Measurements from ENCODE around the gene UQCC3.
"Not testable (repeated sequence)": the region's sequence is repeated elsewhere in the genome, so short reads cannot be mapped to it uniquely, and the experiment has no call there.

Gene UQCC3

DNA sequence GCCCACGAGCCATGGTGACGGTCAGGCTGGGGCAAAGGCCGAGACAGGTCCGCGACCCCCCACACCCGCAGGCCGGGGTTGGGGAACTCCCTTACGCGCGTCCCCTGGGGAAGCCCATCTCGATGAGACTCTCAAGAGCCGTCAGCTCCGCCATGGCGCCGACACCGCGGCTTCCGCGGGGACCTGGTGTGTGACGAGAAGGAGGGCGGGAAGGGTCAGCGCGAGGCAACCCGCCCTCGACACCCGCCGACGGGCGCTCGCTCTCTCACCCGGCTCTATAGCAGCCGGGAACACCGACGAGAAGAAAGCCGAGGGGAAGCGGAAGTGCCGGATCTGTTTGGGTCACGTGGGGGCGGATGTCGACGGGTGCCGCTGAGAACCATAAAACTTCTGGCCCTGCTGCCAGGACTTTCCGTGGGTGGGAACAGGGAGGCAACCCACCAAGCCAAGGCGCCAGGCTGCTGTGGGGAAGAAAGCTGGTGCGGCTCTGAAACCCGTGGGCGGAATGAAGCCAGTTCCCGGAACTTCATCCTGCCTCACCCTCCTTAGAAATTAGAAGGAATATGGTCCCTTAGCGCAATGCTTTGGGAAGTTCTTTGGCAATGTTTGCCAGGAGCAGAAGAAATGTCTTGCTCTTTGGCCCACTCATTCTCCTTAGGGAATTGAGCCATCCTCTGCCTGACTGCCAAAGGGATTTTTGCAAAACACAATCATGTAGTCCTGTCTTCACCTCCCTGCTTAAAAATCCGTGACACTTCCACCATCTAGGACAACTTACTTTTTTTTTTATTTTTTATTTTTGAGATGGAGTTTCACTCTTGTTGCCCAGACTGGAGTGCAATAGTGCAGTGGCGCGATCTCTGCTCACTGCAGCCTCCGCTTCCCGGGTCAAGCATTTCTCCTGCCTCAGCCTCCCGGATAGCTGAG, 7.6 kb downstream of the UQCC3 start, which contains the start of gene UBXN1:
Gene UBXN1 (minus strand): TSS at position 304 of the 927 bp plus-strand sequence. CDS start 150 bp downstream, at position 154.
- peaks cover 8% of the 10 kb centered on the region for H3K4me1 ChIP-seq (ENCODE audit: control insufficient read depth, insufficient read depth, low read length)
- H3K9ac ChIP-seq (ENCODE audit: low read length in 2 of 2), result peak within 1 kb of the TSS; percentile 96
- no peaks in the 10 kb centered on the region for H3K9me3 ChIP-seq (ENCODE audit: control insufficient read depth in 2 of 2, low read length in 2 of 2)
- peak within 1 kb of the TSS; percentile 82 for H3K27ac ChIP-seq (ENCODE audit: low read length)
- no peaks in the 10 kb centered on the region for H3K27me3 ChIP-seq (ENCODE audit: control insufficient read depth in 1 of 2, insufficient read depth in 2 of 2, low read length in 2 of 2)
- peaks cover 3 to 17% of the 10 kb centered on the region in 2 donors for H3K36me3 ChIP-seq (ENCODE audit: control insufficient read depth in 2 of 2, insufficient read depth in 2 of 2, low read length in 2 of 2)
- peak within 1 kb of the TSS; percentile 72 to 95 for H3K4me3 ChIP-seq (ENCODE audit: low read length in 2 of 2)

DNA sequence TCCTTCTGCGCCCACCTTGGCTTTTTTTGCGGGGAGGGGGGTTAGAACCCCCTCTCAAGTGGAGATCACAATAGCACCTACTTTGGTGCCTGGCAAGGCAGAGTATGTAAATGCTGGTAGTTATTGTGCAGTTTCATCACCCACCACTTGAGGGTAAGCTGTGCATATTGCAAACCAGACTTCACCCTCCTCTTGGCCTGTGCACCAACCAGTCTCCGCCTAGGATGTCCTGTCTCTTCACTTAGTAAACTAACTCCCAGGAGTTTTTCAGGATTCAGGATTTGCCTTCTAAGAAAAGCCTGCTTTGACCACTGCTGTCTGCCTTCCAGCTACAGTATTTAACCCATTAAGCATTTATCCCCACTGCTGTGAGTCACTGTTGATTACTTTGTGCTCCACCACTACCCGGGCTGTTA, 9.4 kb downstream of the UQCC3 start:
- no peak overlapping the region for H3K4me3 ChIP-seq (ENCODE audit: low read length in 2 of 2)
- H3K27me3 ChIP-seq (ENCODE audit: control insufficient read depth in 1 of 2, insufficient read depth in 2 of 2, low read length in 2 of 2), result no peaks in the 10 kb centered on the region
- peaks cover 8% of the 10 kb centered on the region for H3K4me1 ChIP-seq (ENCODE audit: control insufficient read depth, insufficient read depth, low read length)
- peak overlapping the region; percentile 6 for H3K27ac ChIP-seq (ENCODE audit: low read length)
- no peak overlapping the region for H3K9ac ChIP-seq (ENCODE audit: low read length in 2 of 2)
- peaks cover 3 to 17% of the 10 kb centered on the region in 2 donors for H3K36me3 ChIP-seq (ENCODE audit: control insufficient read depth in 2 of 2, insufficient read depth in 2 of 2, low read length in 2 of 2)
- no peaks in the 10 kb centered on the region for H3K9me3 ChIP-seq (ENCODE audit: control insufficient read depth in 2 of 2, low read length in 2 of 2)

DNA sequence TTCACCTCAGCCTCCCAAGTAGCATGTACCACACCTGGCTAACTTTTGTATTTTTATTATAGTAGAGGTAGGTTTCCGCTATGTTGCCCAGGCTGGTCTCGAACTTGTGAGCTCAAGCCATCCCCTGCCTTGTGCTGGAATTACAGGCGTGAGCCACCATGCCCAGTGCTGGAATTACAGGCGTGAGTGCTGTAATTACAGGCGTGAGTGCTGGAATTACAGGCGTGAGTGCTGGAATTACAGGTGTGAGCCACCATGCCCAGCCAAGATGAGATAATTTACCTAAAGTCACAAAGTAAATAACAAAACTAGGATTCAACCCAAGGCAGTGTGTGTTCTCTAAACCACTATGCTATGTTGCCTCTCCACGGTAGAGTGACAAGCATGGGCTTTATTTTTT, 11.0 kb downstream of the UQCC3 start:
- peaks cover 0 to 1% of the 10 kb centered on the region in 2 donors for H3K27me3 ChIP-seq (ENCODE audit: control insufficient read depth in 1 of 2, insufficient read depth in 2 of 2, low read length in 2 of 2)
- no peak overlapping the region for H3K4me3 ChIP-seq (ENCODE audit: low read length in 2 of 2)
- no peaks in the 10 kb centered on the region for H3K9me3 ChIP-seq (ENCODE audit: control insufficient read depth in 2 of 2, low read length in 2 of 2)
- H3K4me1 ChIP-seq (ENCODE audit: control insufficient read depth, insufficient read depth, low read length), result peaks cover 8% of the 10 kb centered on the region
- peaks cover 0 to 5% of the 10 kb centered on the region in 2 donors for H3K36me3 ChIP-seq (ENCODE audit: control insufficient read depth in 2 of 2, insufficient read depth in 2 of 2, low read length in 2 of 2)
- H3K9ac ChIP-seq (ENCODE audit: low read length in 2 of 2), result no peak overlapping the region
- H3K27ac ChIP-seq (ENCODE audit: low read length), result no peak overlapping the region

DNA sequence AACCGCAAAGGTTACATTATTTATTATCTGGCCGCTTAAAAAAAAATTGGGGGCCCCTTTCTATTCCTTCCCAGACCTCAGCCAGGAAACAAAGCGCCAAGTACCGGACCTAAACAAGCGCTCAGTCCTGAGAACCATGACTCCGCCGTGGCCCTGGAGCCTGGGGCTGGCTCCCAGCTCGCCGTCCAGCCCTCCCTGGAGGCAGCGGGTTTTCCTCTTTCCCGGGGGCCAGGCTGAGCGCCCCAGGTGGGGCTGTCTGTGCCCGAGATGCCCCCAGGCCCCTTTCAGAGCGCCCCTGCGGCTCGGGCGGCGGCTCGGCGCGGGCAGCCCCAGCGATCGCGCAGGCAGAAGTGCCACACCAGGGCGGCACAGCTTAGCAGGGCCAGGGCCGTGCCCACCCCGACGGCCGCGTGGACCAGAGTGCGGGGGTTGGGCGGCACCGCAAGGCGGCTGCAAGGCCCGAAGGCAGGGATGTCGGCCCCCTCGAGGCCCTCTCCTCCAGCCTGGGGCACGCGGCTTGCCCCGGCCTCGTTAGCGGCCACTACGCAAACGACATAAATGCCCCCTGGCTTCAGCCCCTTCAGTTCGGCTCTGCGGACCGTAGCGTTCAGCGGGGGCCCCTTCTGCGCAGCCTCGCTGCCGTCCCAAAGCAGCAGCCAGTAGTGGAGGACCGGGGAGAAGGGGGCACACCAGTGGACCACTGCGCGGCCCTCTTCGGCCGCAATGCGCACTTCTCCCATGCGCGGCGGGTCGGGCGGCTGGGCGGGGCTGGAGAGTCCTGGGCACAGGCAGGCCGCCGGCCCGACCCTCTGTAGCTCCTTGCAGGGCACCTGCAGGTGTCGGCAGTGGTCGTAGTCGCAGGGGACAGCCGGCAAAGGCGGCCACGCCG, 16.3 kb downstream of the UQCC3 start:
- peak overlapping the region; percentile 42 to 53 for H3K9ac ChIP-seq (ENCODE audit: low read length in 2 of 2)
- H3K36me3 ChIP-seq (ENCODE audit: control insufficient read depth in 2 of 2, insufficient read depth in 2 of 2, low read length in 2 of 2), result peaks cover 20 to 21% of the 10 kb centered on the region in 2 donors
- peaks cover 16% of the 10 kb centered on the region for H3K4me1 ChIP-seq (ENCODE audit: control insufficient read depth, insufficient read depth, low read length)
- peaks cover 8 to 11% of the 10 kb centered on the region in 2 donors for H3K27me3 ChIP-seq (ENCODE audit: control insufficient read depth in 1 of 2, insufficient read depth in 2 of 2, low read length in 2 of 2)
- H3K4me3 ChIP-seq (ENCODE audit: low read length in 2 of 2), result peak overlapping the region; percentile 59 to 73
- H3K27ac ChIP-seq (ENCODE audit: low read length), result peak overlapping the region; percentile 31
- H3K9me3 ChIP-seq (ENCODE audit: control insufficient read depth in 2 of 2, low read length in 2 of 2), result no peaks in the 10 kb centered on the region

DNA sequence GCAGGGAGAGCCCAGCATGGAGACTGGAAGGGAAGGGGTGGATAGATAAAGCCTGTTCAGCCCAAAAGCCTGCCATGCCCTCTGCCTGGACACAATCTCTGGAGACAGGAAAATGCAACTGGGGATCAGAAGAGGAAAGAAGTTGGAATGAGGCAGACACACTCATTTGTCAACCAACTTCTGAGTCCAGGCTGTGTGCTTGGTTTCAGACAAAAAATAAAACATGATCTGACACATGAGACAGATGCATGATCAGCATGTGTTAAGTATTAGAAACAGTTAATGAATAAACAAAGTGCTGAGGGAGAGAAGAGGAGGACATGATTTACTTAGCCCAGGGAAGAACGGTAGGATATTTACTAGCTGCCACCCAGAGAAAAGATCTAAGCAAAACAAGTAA, 17.0 kb downstream of the UQCC3 start:
- Histone ChIP-seq H3K9ac (ENCODE audit: low read length in 2 of 2) (peak overlapping the region; percentile 42 to 53), H3K4me1 (ENCODE audit: control insufficient read depth, insufficient read depth, low read length) (peaks cover 16% of the 10 kb centered on the region), H3K27me3 (ENCODE audit: control insufficient read depth in 1 of 2, insufficient read depth in 2 of 2, low read length in 2 of 2) (peaks cover 8 to 11% of the 10 kb centered on the region in 2 donors), H3K27ac (ENCODE audit: low read length) (peak overlapping the region; percentile 31), H3K36me3 (ENCODE audit: control insufficient read depth in 2 of 2, insufficient read depth in 2 of 2, low read length in 2 of 2) (peaks cover 22 to 24% of the 10 kb centered on the region in 2 donors), H3K4me3 (ENCODE audit: low read length in 2 of 2) (peak overlapping the region; percentile 59 to 73), H3K9me3 (ENCODE audit: control insufficient read depth in 2 of 2, low read length in 2 of 2) (no peaks in the 10 kb centered on the region)

DNA sequence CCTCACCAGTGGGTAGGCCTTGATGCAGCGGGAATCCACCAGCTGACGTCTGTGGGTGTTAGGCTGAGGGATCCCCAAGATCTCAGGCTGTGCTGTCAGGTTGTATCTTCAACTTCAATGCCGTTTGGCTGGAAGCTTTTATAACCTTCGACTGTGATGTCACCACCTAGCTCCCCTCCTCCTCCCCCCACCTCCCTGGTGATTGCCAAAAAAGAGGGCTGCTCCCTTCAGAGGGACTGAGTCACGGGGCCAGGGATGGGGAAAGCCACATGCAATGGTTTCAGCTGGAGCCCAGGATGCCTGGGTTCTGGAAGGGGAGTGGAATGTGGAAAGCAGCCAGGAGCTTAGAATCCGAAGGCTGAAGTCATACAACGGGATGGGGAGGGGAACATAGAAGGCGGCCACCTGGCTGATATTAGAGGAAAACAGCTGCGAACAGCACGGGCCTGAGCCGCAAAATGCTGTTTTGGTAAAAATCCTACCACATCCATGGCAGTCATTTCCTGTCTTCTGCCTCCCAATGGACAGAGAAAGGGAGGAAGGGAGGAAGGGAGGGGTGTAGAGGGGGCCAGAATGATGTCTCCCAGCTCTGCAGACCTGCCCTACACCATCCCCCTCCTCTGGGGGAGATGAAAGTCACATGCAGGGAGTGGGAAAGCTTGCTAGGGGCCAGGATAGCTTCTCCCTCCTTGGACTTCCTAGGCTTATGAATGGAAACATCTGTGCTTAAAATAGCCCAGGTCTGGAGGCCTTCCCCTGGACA, 18.1 kb downstream of the UQCC3 start, which contains the start of gene LRRN4CL:
Gene LRRN4CL (minus strand): TSS at position 110 of the 763 bp plus-strand sequence. CDS start 1,022 bp downstream, outside the sequence.
- Histone ChIP-seq H3K9me3 (ENCODE audit: control insufficient read depth in 2 of 2, low read length in 2 of 2) (no peaks in the 10 kb centered on the region), H3K27ac (ENCODE audit: low read length) (peak within 1 kb of the TSS; percentile 62)

DNA sequence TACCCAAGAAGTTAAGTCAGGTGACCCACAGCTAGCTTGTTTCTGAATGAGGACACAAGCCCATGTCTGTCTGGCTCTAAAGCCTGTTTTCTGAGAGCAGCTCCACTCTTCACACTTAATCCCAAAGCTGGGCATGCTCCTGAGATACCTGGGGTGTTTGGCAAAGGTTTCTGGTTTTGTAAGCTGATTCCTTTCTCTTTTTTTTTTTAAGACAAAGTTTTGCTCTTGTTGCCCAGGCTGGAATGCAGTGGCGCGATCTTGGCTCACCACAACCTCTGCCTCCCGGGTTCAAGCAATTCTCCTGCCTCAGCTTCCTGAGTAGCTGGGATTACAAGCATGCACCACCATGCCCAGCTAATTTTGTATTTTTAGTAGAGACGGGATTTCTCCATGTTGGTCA, 22.2 kb downstream of the UQCC3 start:
- H3K36me3 ChIP-seq (ENCODE audit: control insufficient read depth in 2 of 2, insufficient read depth in 2 of 2, low read length in 2 of 2), result peaks cover 22 to 24% of the 10 kb centered on the region in 2 donors

More for the DNA sequence above, 18.1 kb downstream of the UQCC3 start, which contains the start of gene LRRN4CL:
- peaks cover 16% of the 10 kb centered on the region for H3K4me1 ChIP-seq (ENCODE audit: control insufficient read depth, insufficient read depth, low read length)
- H3K9ac ChIP-seq (ENCODE audit: low read length in 2 of 2), result peak within 1 kb of the TSS; percentile 42 to 57
- H3K27me3 ChIP-seq (ENCODE audit: control insufficient read depth in 1 of 2, insufficient read depth in 2 of 2, low read length in 2 of 2), result peaks cover 8 to 11% of the 10 kb centered on the region in 2 donors
- H3K4me3 ChIP-seq (ENCODE audit: low read length in 2 of 2), result peak within 1 kb of the TSS; percentile 59 to 73
- peaks cover 22 to 24% of the 10 kb centered on the region in 2 donors for H3K36me3 ChIP-seq (ENCODE audit: control insufficient read depth in 2 of 2, insufficient read depth in 2 of 2, low read length in 2 of 2)

DNA sequence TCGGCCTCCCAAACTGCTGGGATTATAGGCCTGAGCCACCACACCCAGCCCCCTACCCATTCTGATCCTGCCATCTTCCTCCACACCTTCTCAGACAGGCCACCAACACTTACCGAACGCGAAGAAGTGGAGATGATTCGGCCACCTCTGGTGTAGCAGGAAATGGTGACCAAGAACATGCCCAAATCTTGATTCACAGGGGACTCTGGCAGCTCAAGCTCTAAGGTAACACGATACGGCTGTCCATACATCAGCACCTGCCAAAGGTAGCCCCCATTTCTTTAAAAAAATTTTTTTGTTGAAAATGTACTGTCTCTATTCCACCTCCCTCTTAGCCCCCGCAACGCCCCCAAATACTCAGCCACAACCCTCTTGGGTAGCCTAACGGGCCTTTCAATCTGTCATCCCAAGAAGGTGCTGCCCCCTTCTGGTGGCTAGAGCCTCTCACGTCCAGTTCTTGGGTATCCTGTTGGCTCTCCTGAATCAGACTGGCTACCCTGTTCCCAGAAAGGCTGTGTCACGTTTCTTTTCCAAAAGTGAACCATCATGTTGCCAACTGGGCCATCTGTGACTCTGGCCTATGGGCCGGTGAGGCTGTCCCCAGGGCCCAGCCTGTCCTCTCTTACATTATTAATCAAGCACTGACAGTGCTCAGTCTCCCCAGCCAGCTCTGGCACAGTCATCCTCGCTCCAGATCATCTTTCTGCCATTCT, 23.1 kb downstream of the UQCC3 start:
- H3K27ac ChIP-seq (ENCODE audit: low read length), result no peak overlapping the region
- H3K9me3 ChIP-seq (ENCODE audit: control insufficient read depth in 2 of 2, low read length in 2 of 2), result no peaks in the 10 kb centered on the region
- no peak overlapping the region for H3K9ac ChIP-seq (ENCODE audit: low read length in 2 of 2)
- H3K27me3 ChIP-seq (ENCODE audit: control insufficient read depth in 1 of 2, insufficient read depth in 2 of 2, low read length in 2 of 2), result no peaks in the 10 kb centered on the region
- no peak overlapping the region for H3K4me3 ChIP-seq (ENCODE audit: low read length in 2 of 2)
- H3K36me3 ChIP-seq (ENCODE audit: control insufficient read depth in 2 of 2, insufficient read depth in 2 of 2, low read length in 2 of 2), result peaks cover 22 to 24% of the 10 kb centered on the region in 2 donors
- H3K4me1 ChIP-seq (ENCODE audit: control insufficient read depth, insufficient read depth, low read length), result peaks cover 10% of the 10 kb centered on the region

More for the DNA sequence above, 22.2 kb downstream of the UQCC3 start:
- not testable (repeated sequence) for H3K27me3 ChIP-seq (ENCODE audit: control insufficient read depth in 1 of 2, insufficient read depth in 2 of 2, low read length in 2 of 2); H3K4me3 ChIP-seq (ENCODE audit: low read length in 2 of 2); H3K9ac ChIP-seq (ENCODE audit: low read length in 2 of 2); H3K27ac ChIP-seq (ENCODE audit: low read length); H3K9me3 ChIP-seq (ENCODE audit: control insufficient read depth in 2 of 2, low read length in 2 of 2)
- H3K4me1 ChIP-seq (ENCODE audit: control insufficient read depth, insufficient read depth, low read length), result peaks cover 10% of the 10 kb centered on the region

DNA sequence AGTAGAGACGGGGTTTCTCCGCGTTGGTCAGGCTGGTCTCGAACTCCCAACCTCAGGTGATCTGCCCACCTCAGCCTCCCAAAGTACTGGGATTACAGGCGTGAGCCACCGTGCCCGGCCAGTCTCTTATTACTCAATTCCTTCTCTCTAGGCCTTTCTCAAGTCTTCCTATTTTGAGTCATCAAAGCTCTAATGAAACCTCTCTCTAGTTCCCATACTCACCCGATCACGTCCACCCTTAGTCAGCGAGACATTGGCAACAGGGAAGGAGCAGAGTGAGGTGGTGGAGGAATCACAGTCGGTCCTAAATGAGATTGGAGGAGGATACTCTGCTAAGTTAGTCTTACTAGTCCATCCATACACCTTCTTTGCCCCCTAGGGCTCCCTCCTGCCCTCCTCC, 30.8 kb downstream of the UQCC3 start:
- H3K27ac ChIP-seq (ENCODE audit: low read length), result no peak overlapping the region
- peaks cover 0 to 6% of the 10 kb centered on the region in 2 donors for H3K36me3 ChIP-seq (ENCODE audit: control insufficient read depth in 2 of 2, insufficient read depth in 2 of 2, low read length in 2 of 2)
- no peaks in the 10 kb centered on the region for H3K27me3 ChIP-seq (ENCODE audit: control insufficient read depth in 1 of 2, insufficient read depth in 2 of 2, low read length in 2 of 2)
- no peaks in the 10 kb centered on the region for H3K9me3 ChIP-seq (ENCODE audit: control insufficient read depth in 2 of 2, low read length in 2 of 2)
- no peak overlapping the region for H3K4me3 ChIP-seq (ENCODE audit: low read length in 2 of 2)
- H3K9ac ChIP-seq (ENCODE audit: low read length in 2 of 2), result no peak overlapping the region
- peaks cover 22% of the 10 kb centered on the region for H3K4me1 ChIP-seq (ENCODE audit: control insufficient read depth, insufficient read depth, low read length)

All from stomach smooth muscle (tissue), 2 donors.